NCI-H2196 treated with DMSO at 0.1 percent for 48 hours (cell line): ENCODE results near the gene ALAS1.
"Not testable (repeated sequence)": the region's sequence is repeated elsewhere in the genome, so short reads cannot be mapped to it uniquely, and the experiment has no call there.

ENCODE experiments used
- DNase-seq: peaks from one replicate; lab custom pipeline; 2025; ENCODE audit not compliant: unreplicated experiment; lab: John Stamatoyannopoulos, UW

ALAS1 gene

GRCh38 chr3:52197842-52198625 lies at the start of gene ALAS1:
Gene ALAS1, plus strand, starts transcription at chr3:52198160. Its CDS starts 1,082 bp downstream, at chr3:52199242.
- peak; percentile 36 for DNase-seq

- DNase-seq = no peak
These were observed 48.9 kb upstream of the ALAS1 start for GRCh38 chr3:52149021-52149420.

- no peak for DNase-seq
These were observed 48.2 kb upstream of the ALAS1 start for GRCh38 chr3:52149726-52150125.

- DNase-seq = no peak
These were observed 47.6 kb upstream of the ALAS1 start for GRCh38 chr3:52150357-52150756.

- DNase-seq = no peak
These were observed 47.1 kb upstream of the ALAS1 start for GRCh38 chr3:52150860-52151259.

GRCh38 chr3:52151991-52152390 lies 46.0 kb upstream of the ALAS1 start:
- not testable (repeated sequence) for DNase-seq

- DNase-seq = peak; percentile 14
These were observed 44.4 kb upstream of the ALAS1 start for GRCh38 chr3:52153389-52154096.

- DNase-seq = peak; percentile 72
These were observed 43.5 kb upstream of the ALAS1 start, which contains the start of gene POC1A for GRCh38 chr3:52154135-52155094. Gene POC1A, minus strand, starts transcription at chr3:52154423. Its CDS starts 51 bp downstream, at chr3:52154372.

- no peak for DNase-seq
These were observed 42.0 kb upstream of the ALAS1 start for GRCh38 chr3:52155912-52156311.

- DNase-seq = no peak
These were observed 38.5 kb upstream of the ALAS1 start for GRCh38 chr3:52159503-52159902.

- no peak for DNase-seq
These were observed 35.6 kb upstream of the ALAS1 start for GRCh38 chr3:52162250-52162872.

GRCh38 chr3:52167240-52167639 lies 30.7 kb upstream of the ALAS1 start:
- DNase-seq = no peak

- DNase-seq = not testable (repeated sequence)
These were observed 27.7 kb upstream of the ALAS1 start for GRCh38 chr3:52170217-52170616.

- no peak for DNase-seq
These were observed 26.3 kb upstream of the ALAS1 start for GRCh38 chr3:52171514-52172261.

GRCh38 chr3:52172262-52172757 lies 25.6 kb upstream of the ALAS1 start:
- DNase-seq = no peak

- DNase-seq = no peak
These were observed 24.9 kb upstream of the ALAS1 start for GRCh38 chr3:52173101-52173500.

GRCh38 chr3:52174896-52175295 lies 23.1 kb upstream of the ALAS1 start:
- no peak for DNase-seq

GRCh38 chr3:52175416-52176179 lies 22.4 kb upstream of the ALAS1 start:
- no peak for DNase-seq

- no peak for DNase-seq
These were observed 21.7 kb upstream of the ALAS1 start for GRCh38 chr3:52176180-52176752.
